HEK293 (cell line): Measurements from ENCODE around the gene PNCK.

Source experiments
- CTCF ChIA-PET: fragments of 350-600 bp; formaldehyde crosslinking; extraction: SDS; loops from one replicate; lab custom pipeline; 2021; ENCODE audit warnings: antibody characterized with exemption; lab: Yijun Ruan, JAX
- POLR2A ChIA-PET: fragments of 300-600 bp; formaldehyde crosslinking; extraction: SDS; loops from one replicate; lab custom pipeline; 2020; ENCODE audit warnings: antibody characterized with exemption, inconsistent platforms; lab: Yijun Ruan, JAX
- H3K27ac ChIP-seq: fragments of 200-500 bp; sonication (Bioruptor generic); 2 replicates; pipeline ENCODE4 v1.5.1; 2014; ENCODE audit warnings: low read depth, low read length, control low read depth, inconsistent platforms; ENCODE audit errors: extremely low read depth
- H3K36me3 ChIP-seq, 2 experiments: fragments of 200-500 bp in 1 of 2; sonication (Bioruptor generic) in 1 of 2; 1 replicate in 1 of 2; 2 replicates in 1 of 2; pipeline ENCODE4 v1.5.1; 2014 to 2017; ENCODE audit warnings: inconsistent platforms in 2 of 2, low read length in 2 of 2; ENCODE audit not compliant: control insufficient read depth in 2 of 2, insufficient read depth in 1 of 2
- H3K4me1 ChIP-seq: fragments of 200-500 bp; sonication (Bioruptor generic); 2 replicates; pipeline ENCODE4 v1.5.1; 2014; ENCODE audit warnings: mild to moderate bottlenecking, low read length, inconsistent platforms; ENCODE audit not compliant: control insufficient read depth, insufficient read depth
- H3K4me3 ChIP-seq: 2 replicates; pipeline ENCODE4 v1.5.1; 2011; ENCODE audit warnings: low read depth, mild to moderate bottlenecking, control low read depth, low read length, moderate library complexity
- H3K9me3 ChIP-seq: fragments of 200-500 bp; sonication (Bioruptor generic); 2 replicates; pipeline ENCODE4 v1.5.1; 2014; ENCODE audit warnings: low read depth, low read length, inconsistent platforms; ENCODE audit not compliant: control insufficient read depth, insufficient read depth
- GLIS2 ChIP-seq: fragments of 450-650 bp; formaldehyde crosslinking; IDR thresholded peaks from 2 replicates; pipeline ENCODE4 v1.5.1; 2016; ENCODE audit warnings: missing biosample characterization, missing genetic modification characterization
- HOXC10 ChIP-seq: sonication (generic); formaldehyde crosslinking; IDR thresholded peaks from 2 replicates; pipeline ENCODE4 v1.8.1; 2023; ENCODE audit warnings: mild to moderate bottlenecking, missing genetic modification reagents
- SP7 ChIP-seq: fragments of 450-650 bp; formaldehyde crosslinking; IDR thresholded peaks from 2 replicates; pipeline ENCODE4 v1.5.1; 2016; ENCODE audit warnings: missing biosample characterization, missing genetic modification characterization
- ZNF121 ChIP-seq: fragments of 450-650 bp; formaldehyde crosslinking; IDR thresholded peaks from 2 replicates; pipeline ENCODE4 v1.5.1; 2016; ENCODE audit warnings: missing biosample characterization, missing genetic modification characterization
- ZNF155 ChIP-seq: fragments of 450-650 bp; formaldehyde crosslinking; IDR thresholded peaks from 2 replicates; pipeline ENCODE4 v1.5.1; 2016; ENCODE audit warnings: missing biosample characterization, missing genetic modification characterization
- ZNF16 ChIP-seq: fragments of 450-650 bp; formaldehyde crosslinking; IDR thresholded peaks from 2 replicates; pipeline ENCODE4 v1.5.1; 2016; ENCODE audit warnings: low read depth, missing biosample characterization, missing genetic modification characterization
- ZNF274 ChIP-seq, 2 experiments: fragments of 200-500 bp in 1 of 2; fragments of 450-650 bp in 1 of 2; sonication (Bioruptor generic) in 1 of 2; formaldehyde crosslinking in 1 of 2; IDR thresholded peaks; 2 replicates each; pipeline versions ENCODE4 v1.5.1 to v1.6.1; 2014 to 2016; ENCODE audit warnings: borderline replicate concordance in 1 of 2, inconsistent platforms in 1 of 2, low read length in 1 of 2, missing biosample characterization in 1 of 2, missing genetic modification characterization in 1 of 2
- ZNF416 ChIP-seq: fragments of 450-650 bp; formaldehyde crosslinking; IDR thresholded peaks from 2 replicates; pipeline ENCODE4 v1.5.1; 2016; ENCODE audit warnings: missing biosample characterization, missing genetic modification characterization
- ZNF473 ChIP-seq: fragments of 450-650 bp; formaldehyde crosslinking; IDR thresholded peaks from 2 replicates; pipeline ENCODE4 v1.5.1; 2017; ENCODE audit warnings: missing biosample characterization, missing genetic modification characterization
- ZNF610 ChIP-seq: fragments of 450-650 bp; formaldehyde crosslinking; IDR thresholded peaks from 2 replicates; pipeline ENCODE4 v1.5.1; 2016; ENCODE audit warnings: missing biosample characterization, missing genetic modification characterization, borderline replicate concordance
- ZNF624 ChIP-seq: fragments of 450-650 bp; formaldehyde crosslinking; IDR thresholded peaks from 2 replicates; pipeline ENCODE4 v1.5.1; 2017; ENCODE audit warnings: missing biosample characterization, missing genetic modification characterization
- ZNF626 ChIP-seq: fragments of 450-650 bp; sonication (Bioruptor Pico); formaldehyde crosslinking; IDR thresholded peaks from 2 replicates; pipeline ENCODE4 v1.5.1; 2018; ENCODE audit warnings: missing biosample characterization, missing genetic modification characterization, inconsistent platforms
- ZNF654 ChIP-seq: fragments of 450-650 bp; formaldehyde crosslinking; IDR thresholded peaks from 2 replicates; pipeline ENCODE4 v1.5.1; 2016; ENCODE audit warnings: low read depth, missing biosample characterization, missing genetic modification characterization
- ZNF768 ChIP-seq: fragments of 450-650 bp; formaldehyde crosslinking; IDR thresholded peaks from 2 replicates; pipeline ENCODE4 v1.5.1; 2018; ENCODE audit warnings: missing biosample characterization, mild to moderate bottlenecking, missing genetic modification characterization
- ZSCAN16 ChIP-seq: fragments of 450-650 bp; formaldehyde crosslinking; IDR thresholded peaks from 2 replicates; pipeline ENCODE4 v1.5.1; 2016; ENCODE audit warnings: missing biosample characterization, missing genetic modification characterization
- TF ChIP-seq, protein P1 (sequence below): fragments of 450-650 bp; formaldehyde crosslinking; IDR thresholded peaks from 2 replicates; pipeline ENCODE4 v1.5.1; 2016; ENCODE audit warnings: missing biosample characterization, missing genetic modification characterization, borderline replicate concordance
- TF ChIP-seq, protein P2 (sequence below): IDR thresholded peaks from 2 replicates; pipeline ENCODE4 v1.6.1; 2011; ENCODE audit warnings: mild to moderate bottlenecking, low read depth, low read length, borderline replicate concordance
- TF ChIP-seq, protein P3 (sequence below): fragments of 450-650 bp; formaldehyde crosslinking; IDR thresholded peaks from 2 replicates; pipeline ENCODE4 v1.5.1; 2016; ENCODE audit warnings: missing biosample characterization, missing genetic modification characterization, low read depth
- TF ChIP-seq, protein P4 (sequence below): fragments of 450-650 bp; formaldehyde crosslinking; IDR thresholded peaks from 2 replicates; pipeline ENCODE4 v1.5.1; 2017; ENCODE audit warnings: missing biosample characterization, missing genetic modification characterization

The PNCK gene

DNA sequence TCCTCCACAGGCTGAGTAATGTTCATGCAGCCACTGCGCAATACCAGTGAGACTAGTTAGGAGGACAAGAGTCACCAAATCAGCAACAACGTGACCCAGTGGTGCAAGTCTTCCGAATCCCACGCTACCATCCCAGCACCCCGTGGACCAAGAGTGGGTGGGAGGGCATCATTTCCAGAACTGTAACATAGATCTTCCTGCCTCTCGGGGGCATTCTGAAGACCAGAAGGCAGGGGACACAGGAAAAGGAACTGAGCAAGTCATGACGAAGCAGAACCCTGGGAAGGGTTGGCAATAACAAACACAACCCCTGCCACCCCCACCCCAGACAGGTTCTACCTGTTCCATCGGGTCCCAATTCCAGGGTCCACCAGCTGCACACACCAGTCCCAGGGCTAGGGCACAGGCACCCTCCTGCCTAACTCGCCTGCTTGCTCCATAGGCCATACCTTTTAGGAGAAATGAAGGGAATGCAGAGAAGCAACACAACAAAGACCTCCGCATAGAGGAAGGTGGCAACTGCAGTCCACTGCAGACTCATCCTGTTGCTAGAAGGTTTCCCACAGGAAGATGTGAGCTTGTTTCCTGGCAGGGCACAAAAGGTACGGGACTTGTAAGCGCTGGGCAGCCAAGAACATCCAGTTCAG, 49.2 kb upstream of the PNCK start (continued):
- TF ChIP-seq, protein P1, sequence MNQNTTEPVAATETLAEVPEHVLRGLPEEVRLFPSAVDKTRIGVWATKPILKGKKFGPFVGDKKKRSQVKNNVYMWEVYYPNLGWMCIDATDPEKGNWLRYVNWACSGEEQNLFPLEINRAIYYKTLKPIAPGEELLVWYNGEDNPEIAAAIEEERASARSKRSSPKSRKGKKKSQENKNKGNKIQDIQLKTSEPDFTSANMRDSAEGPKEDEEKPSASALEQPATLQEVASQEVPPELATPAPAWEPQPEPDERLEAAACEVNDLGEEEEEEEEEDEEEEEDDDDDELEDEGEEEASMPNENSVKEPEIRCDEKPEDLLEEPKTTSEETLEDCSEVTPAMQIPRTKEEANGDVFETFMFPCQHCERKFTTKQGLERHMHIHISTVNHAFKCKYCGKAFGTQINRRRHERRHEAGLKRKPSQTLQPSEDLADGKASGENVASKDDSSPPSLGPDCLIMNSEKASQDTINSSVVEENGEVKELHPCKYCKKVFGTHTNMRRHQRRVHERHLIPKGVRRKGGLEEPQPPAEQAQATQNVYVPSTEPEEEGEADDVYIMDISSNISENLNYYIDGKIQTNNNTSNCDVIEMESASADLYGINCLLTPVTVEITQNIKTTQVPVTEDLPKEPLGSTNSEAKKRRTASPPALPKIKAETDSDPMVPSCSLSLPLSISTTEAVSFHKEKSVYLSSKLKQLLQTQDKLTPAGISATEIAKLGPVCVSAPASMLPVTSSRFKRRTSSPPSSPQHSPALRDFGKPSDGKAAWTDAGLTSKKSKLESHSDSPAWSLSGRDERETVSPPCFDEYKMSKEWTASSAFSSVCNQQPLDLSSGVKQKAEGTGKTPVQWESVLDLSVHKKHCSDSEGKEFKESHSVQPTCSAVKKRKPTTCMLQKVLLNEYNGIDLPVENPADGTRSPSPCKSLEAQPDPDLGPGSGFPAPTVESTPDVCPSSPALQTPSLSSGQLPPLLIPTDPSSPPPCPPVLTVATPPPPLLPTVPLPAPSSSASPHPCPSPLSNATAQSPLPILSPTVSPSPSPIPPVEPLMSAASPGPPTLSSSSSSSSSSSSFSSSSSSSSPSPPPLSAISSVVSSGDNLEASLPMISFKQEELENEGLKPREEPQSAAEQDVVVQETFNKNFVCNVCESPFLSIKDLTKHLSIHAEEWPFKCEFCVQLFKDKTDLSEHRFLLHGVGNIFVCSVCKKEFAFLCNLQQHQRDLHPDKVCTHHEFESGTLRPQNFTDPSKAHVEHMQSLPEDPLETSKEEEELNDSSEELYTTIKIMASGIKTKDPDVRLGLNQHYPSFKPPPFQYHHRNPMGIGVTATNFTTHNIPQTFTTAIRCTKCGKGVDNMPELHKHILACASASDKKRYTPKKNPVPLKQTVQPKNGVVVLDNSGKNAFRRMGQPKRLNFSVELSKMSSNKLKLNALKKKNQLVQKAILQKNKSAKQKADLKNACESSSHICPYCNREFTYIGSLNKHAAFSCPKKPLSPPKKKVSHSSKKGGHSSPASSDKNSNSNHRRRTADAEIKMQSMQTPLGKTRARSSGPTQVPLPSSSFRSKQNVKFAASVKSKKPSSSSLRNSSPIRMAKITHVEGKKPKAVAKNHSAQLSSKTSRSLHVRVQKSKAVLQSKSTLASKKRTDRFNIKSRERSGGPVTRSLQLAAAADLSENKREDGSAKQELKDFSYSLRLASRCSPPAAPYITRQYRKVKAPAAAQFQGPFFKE, result no peak
- no peak for TF ChIP-seq ZSCAN16
- TF ChIP-seq ZNF473 (tag by site-specific recombination), result no peak
- TF ChIP-seq ZNF274 (IDR thresholded peaks at IDR 0.05; ENCODE audit: low read length), result no peak
- no peak for TF ChIP-seq ZNF274 (tag by site-specific recombination; IDR thresholded peaks at IDR 0.05; ENCODE audit: borderline replicate concordance)
- TF ChIP-seq ZNF624 (tag by site-specific recombination), result no peak
- TF ChIP-seq, all 188 proteins: peak for 0

DNA sequence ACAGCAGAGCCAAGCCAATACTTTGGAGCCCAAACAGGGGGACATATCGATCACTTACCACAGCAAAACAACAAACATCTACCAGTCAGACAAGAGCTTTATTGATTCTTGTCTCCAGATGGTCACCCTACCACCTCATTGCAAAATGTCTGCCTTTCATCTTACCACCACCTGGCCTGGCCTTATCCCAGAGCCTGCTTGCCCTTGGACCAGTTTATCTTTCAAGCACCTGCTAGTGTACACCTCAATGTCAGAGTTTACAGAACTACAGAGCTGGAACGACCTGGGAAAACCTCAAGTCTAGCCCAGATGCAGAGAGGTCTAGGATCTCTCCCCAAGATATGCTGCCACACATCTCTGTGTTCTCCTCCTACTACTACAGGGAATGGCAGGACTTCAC, 46.1 kb upstream of the PNCK start:
- Histone ChIP-seq H3K27ac (no peak overlapping the region), H3K4me3 (no peak overlapping the region), H3K9me3 (no peaks in the 10 kb centered on the region), H3K36me3 (peaks cover 18 to 72% of the 10 kb centered on the region in 2 experiments), H3K4me1 (peaks cover 3% of the 10 kb centered on the region)
- ChIA-PET POLR2A (interaction anchor here (0.6 to 1.8 kb wide), 3 partner anchors 11 to 67 kb away, joined by 3 to 6 read pairs (median 5); no protein-coding TSS in a partner anchor), CTCF (interaction anchor here (0.9 to 2.3 kb wide), 2 partner anchors 11 to 58 kb away, joined by 3 to 14 read pairs; no protein-coding TSS in a partner anchor)
- TF ChIP-seq GLIS2 (tag by site-specific recombination) (no peak), ZNF626 (tag by site-specific recombination) (no peak), ZNF610 (tag by site-specific recombination) (no peak), ZNF121 (tag by site-specific recombination) (no peak), ZNF16 (no peak), SP7 (tag by site-specific recombination) (no peak), ZNF155 (tag by site-specific recombination) (no peak), ZNF768 (tag by site-specific recombination) (no peak), ZNF416 (tag by site-specific recombination) (no peak), HOXC10 (CRISPR knock-in tag) (no peak), ZNF654 (tag by site-specific recombination) (no peak)
- TF ChIP-seq, protein P2, sequence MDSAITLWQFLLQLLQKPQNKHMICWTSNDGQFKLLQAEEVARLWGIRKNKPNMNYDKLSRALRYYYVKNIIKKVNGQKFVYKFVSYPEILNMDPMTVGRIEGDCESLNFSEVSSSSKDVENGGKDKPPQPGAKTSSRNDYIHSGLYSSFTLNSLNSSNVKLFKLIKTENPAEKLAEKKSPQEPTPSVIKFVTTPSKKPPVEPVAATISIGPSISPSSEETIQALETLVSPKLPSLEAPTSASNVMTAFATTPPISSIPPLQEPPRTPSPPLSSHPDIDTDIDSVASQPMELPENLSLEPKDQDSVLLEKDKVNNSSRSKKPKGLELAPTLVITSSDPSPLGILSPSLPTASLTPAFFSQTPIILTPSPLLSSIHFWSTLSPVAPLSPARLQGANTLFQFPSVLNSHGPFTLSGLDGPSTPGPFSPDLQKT, result no peak
- TF ChIP-seq, protein P3, sequence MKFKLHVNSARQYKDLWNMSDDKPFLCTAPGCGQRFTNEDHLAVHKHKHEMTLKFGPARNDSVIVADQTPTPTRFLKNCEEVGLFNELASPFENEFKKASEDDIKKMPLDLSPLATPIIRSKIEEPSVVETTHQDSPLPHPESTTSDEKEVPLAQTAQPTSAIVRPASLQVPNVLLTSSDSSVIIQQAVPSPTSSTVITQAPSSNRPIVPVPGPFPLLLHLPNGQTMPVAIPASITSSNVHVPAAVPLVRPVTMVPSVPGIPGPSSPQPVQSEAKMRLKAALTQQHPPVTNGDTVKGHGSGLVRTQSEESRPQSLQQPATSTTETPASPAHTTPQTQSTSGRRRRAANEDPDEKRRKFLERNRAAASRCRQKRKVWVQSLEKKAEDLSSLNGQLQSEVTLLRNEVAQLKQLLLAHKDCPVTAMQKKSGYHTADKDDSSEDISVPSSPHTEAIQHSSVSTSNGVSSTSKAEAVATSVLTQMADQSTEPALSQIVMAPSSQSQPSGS (tag by site-specific recombination), result no peak
- TF ChIP-seq, protein P4, sequence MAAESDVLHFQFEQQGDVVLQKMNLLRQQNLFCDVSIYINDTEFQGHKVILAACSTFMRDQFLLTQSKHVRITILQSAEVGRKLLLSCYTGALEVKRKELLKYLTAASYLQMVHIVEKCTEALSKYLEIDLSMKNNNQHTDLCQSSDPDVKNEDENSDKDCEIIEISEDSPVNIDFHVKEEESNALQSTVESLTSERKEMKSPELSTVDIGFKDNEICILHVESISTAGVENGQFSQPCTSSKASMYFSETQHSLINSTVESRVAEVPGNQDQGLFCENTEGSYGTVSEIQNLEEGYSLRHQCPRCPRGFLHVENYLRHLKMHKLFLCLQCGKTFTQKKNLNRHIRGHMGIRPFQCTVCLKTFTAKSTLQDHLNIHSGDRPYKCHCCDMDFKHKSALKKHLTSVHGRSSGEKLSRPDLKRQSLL, result no peak
